ENCODE results near the gene CTBP2. TPM values are rescaled to one million over a fixed set of nuclear protein-coding genes. Genes with fewer than 3 reads are reported as not detected.
A peak's percentile ranks its signal among the peaks of the same experiment; 100 is the strongest.

CTBP2 gene
- total and polyA plus RNA-seq, 4 donors: 19.2 to 80.6 (median 63.2) TPM

DNA sequence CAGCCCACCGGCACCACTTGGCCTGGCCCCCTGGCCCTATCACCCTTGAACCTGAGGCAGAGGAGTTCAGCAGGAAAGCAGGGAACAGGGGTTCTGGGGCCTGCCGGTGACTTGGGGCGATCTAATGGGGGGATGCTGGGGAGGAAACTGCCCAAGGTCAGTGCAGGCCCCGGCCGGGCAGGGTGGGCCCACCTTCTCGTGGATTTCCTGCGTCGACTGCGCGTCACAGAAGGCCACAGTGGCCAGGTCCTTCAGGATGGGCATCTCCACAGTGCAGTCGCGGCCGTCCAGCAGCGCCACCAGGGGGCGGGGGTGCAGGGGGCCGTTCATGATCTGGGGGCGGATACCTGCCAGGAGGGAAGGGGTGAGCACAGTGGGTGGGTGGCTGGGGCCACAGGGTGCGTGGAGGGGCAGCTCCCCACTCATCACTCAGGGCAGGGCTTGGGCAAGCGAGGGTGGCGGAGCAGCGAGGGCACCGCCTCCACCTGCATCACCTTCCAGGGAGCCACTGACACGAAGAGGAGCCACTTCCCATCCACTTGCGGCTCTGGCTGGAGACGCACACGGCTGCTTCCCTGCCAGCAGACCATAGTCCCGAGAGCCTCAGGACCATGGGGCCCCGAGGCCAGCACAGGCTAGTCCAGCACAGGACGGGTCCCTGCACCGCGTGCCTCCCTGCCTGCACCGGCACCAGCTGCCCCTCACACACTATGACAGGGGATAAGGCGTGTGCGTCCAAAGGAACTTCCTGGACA is 157.0 kb downstream of the CTBP2 start:
- ATAC-seq (ENCODE audit: insufficient read depth, low FRiP score): no peak
- no peak overlapping the region for H3K27ac ChIP-seq (ENCODE audit: low read depth in 1 of 2, low read length in 1 of 2)
- 90 to 92% methylated on average over 31 to 34 of the region's 34 CpGs for WGBS, 2 donors

DNA sequence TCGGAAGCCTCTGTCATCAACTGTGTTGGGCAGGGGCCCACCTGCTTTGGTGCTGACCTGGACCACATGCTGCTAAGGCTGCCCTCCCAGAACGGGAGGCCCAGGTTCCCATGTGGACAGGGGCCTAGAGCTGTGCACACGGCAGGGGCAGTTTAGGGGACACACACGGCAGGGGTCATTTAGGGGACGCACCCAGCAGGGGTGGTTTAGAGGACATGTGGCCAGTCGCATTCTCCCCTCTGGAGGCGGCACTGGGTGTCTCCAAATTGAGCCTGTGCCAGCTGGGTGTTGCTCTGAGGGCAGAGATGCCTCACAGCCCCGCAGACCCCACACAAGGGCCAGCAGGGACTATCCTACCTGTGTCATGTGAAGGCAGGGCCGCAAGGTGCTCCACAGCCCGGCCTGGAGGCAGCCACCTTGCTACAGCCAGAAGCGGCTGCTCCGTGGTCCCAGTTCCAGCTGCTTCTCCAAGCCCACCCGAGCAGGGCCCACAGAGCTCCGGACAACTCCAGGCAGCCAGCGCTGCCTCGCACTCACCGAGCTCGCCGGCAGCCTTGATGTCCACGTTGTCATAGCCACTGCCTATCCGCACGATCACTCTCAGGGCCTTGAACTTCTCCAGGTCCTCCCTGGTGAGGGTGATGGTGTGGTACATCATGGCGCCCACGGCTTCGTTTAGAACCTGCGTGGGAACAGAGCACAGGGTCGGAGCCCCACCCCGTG is 157.8 kb downstream of the CTBP2 start:
- Histone ChIP-seq H3K4me1 (ENCODE audit: control insufficient read depth in 5 of 5, insufficient read depth in 5 of 5, low read length in 5 of 5) (peaks cover 6 to 48% (median 31%) of the 10 kb centered on the region in 5 donors), H3K9ac (ENCODE audit: insufficient read depth in 1 of 2, low read length in 2 of 2) (no peak overlapping the region), H3K9me3 (ENCODE audit: control insufficient read depth in 4 of 4, insufficient read depth in 3 of 4, low read length in 3 of 4) (no peaks in the 10 kb centered on the region), H3K27me3 (ENCODE audit: control insufficient read depth in 3 of 3, insufficient read depth in 3 of 3, low read length in 2 of 3) (no peaks in the 10 kb centered on the region), H3K27ac (ENCODE audit: low read depth in 1 of 2, low read length in 1 of 2) (peak overlapping the region in 1 of 2 donors; percentile 23), H3K4me3 (no peak overlapping the region), H3K36me3 (ENCODE audit: control insufficient read depth in 4 of 4, insufficient read depth in 4 of 4, low read length in 4 of 4) (peaks cover 0 to 48% (median 21%) of the 10 kb centered on the region in 4 donors)
- DNase-seq (peak in 1 of 3 donors; percentile 11), ATAC-seq (ENCODE audit: insufficient read depth, low FRiP score) (no peak)
- TF ChIP-seq, protein P1, sequence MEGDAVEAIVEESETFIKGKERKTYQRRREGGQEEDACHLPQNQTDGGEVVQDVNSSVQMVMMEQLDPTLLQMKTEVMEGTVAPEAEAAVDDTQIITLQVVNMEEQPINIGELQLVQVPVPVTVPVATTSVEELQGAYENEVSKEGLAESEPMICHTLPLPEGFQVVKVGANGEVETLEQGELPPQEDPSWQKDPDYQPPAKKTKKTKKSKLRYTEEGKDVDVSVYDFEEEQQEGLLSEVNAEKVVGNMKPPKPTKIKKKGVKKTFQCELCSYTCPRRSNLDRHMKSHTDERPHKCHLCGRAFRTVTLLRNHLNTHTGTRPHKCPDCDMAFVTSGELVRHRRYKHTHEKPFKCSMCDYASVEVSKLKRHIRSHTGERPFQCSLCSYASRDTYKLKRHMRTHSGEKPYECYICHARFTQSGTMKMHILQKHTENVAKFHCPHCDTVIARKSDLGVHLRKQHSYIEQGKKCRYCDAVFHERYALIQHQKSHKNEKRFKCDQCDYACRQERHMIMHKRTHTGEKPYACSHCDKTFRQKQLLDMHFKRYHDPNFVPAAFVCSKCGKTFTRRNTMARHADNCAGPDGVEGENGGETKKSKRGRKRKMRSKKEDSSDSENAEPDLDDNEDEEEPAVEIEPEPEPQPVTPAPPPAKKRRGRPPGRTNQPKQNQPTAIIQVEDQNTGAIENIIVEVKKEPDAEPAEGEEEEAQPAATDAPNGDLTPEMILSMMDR (IDR thresholded peaks at IDR 0.05; ENCODE audit: control extremely low read depth, extremely low read depth): no peak
- WGBS, 2 donors: 92 to 93% methylated on average over 28 of the region's 28 CpGs

More for the DNA sequence above, 157.0 kb downstream of the CTBP2 start:
- Histone ChIP-seq H3K4me3 (no peak overlapping the region), H3K9me3 (ENCODE audit: control insufficient read depth in 4 of 4, insufficient read depth in 3 of 4, low read length in 3 of 4) (no peaks in the 10 kb centered on the region), H3K27me3 (ENCODE audit: control insufficient read depth in 3 of 3, insufficient read depth in 3 of 3, low read length in 2 of 3) (no peaks in the 10 kb centered on the region), H3K4me1 (ENCODE audit: control insufficient read depth in 5 of 5, insufficient read depth in 5 of 5, low read length in 5 of 5) (peaks cover 6 to 47% (median 31%) of the 10 kb centered on the region in 5 donors), H3K36me3 (ENCODE audit: control insufficient read depth in 4 of 4, insufficient read depth in 4 of 4, low read length in 4 of 4) (peaks cover 0 to 41% (median 18%) of the 10 kb centered on the region in 4 donors), H3K9ac (ENCODE audit: insufficient read depth in 1 of 2, low read length in 2 of 2) (no peak overlapping the region)
- TF ChIP-seq, protein P1 (IDR thresholded peaks at IDR 0.05; ENCODE audit: control extremely low read depth, extremely low read depth): no peak
- peak in 1 of 3 donors; percentile 9 for DNase-seq

DNA sequence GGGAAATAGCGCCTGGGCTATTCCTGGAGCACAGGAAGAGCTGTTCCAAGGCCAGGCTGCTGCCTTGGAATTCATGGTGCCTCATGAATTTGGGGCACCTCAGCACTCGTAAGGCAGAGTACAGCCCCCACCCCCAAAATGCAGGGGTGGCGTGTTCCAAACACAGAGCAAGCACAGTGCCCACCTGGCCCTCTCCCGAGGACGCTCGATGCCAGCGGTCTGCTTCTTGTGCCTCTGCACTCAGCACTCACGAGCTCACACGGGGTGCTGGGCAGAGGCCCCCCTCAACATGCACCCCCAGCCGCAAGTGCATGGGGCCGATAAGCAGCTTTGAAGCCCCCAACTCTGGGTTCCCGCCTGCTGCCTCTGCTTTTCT is 158.3 kb downstream of the CTBP2 start:
- H3K27ac ChIP-seq (ENCODE audit: low read depth in 1 of 2, low read length in 1 of 2): peak overlapping the region in 1 of 2 donors; percentile 23
- TF ChIP-seq, protein P1 (IDR thresholded peaks at IDR 0.05; ENCODE audit: control extremely low read depth, extremely low read depth): no peak
- 82 to 89% methylated on average over 12 of the region's 12 CpGs for WGBS, 2 donors
- ATAC-seq (ENCODE audit: insufficient read depth, low FRiP score): no peak
- H3K36me3 ChIP-seq (ENCODE audit: control insufficient read depth in 4 of 4, insufficient read depth in 4 of 4, low read length in 4 of 4): peaks cover 0 to 54% (median 25%) of the 10 kb centered on the region in 4 donors
- H3K9me3 ChIP-seq (ENCODE audit: control insufficient read depth in 4 of 4, insufficient read depth in 3 of 4, low read length in 3 of 4): no peaks in the 10 kb centered on the region
- no peak for DNase-seq
- H3K9ac ChIP-seq (ENCODE audit: insufficient read depth in 1 of 2, low read length in 2 of 2): peak overlapping the region in 1 of 2 donors; percentile 65
- H3K4me1 ChIP-seq (ENCODE audit: control insufficient read depth in 5 of 5, insufficient read depth in 5 of 5, low read length in 5 of 5): peaks cover 6 to 48% (median 31%) of the 10 kb centered on the region in 5 donors
- H3K4me3 ChIP-seq: no peak overlapping the region
- H3K27me3 ChIP-seq (ENCODE audit: control insufficient read depth in 3 of 3, insufficient read depth in 3 of 3, low read length in 2 of 3): no peaks in the 10 kb centered on the region
